H9 (cell line): ENCODE results near the gene TP73. TPM values are rescaled to one million over a fixed set of nuclear protein-coding genes. Genes with fewer than 3 reads are reported as not detected.

ENCODE experiments used
- DNase-seq: peaks from one replicate; pipeline ENCODE4 v3.0.0-alpha.2; 2017
- H2AFZ ChIP-seq: one replicate; pipeline ENCODE4 v1.6.1; 2013; ENCODE audit warnings: mild to moderate bottlenecking, low read length, control low read depth, moderate library complexity
- H2AK5ac ChIP-seq: 2 replicates; pipeline ENCODE4 v1.6.1; 2013; ENCODE audit warnings: low read length, control low read depth, mixed read lengths; ENCODE audit not compliant: insufficient read length
- H2BK120ac ChIP-seq: one replicate; pipeline ENCODE4 v1.6.1; 2013; ENCODE audit warnings: low read depth, mild to moderate bottlenecking, low read length, control low read depth, inconsistent platforms; ENCODE audit not compliant: poor library complexity, severe bottlenecking
- H2BK12ac ChIP-seq: 2 replicates; pipeline ENCODE4 v1.6.1; 2013; ENCODE audit warnings: low read length, control low read depth, mixed read lengths, low read depth; ENCODE audit not compliant: insufficient read length
- H2BK15ac ChIP-seq: 2 replicates; pipeline ENCODE4 v1.6.1; 2013; ENCODE audit warnings: low read depth, low read length, control low read depth
- H2BK20ac ChIP-seq: one replicate; pipeline ENCODE4 v1.6.1; 2013; ENCODE audit warnings: low read depth, mild to moderate bottlenecking, low read length, control low read depth, inconsistent platforms; ENCODE audit not compliant: poor library complexity, severe bottlenecking
- H2BK5ac ChIP-seq: 2 replicates; pipeline ENCODE4 v1.6.1; 2013; ENCODE audit warnings: low read length, control low read depth, mixed read lengths; ENCODE audit not compliant: insufficient read length
- H3K14ac ChIP-seq: 2 replicates; pipeline ENCODE4 v1.6.1; 2013; ENCODE audit warnings: low read length, control low read depth; ENCODE audit not compliant: insufficient read depth
- H3K18ac ChIP-seq: 2 replicates; pipeline ENCODE4 v1.6.1; 2013; ENCODE audit warnings: low read depth, mild to moderate bottlenecking, mixed read lengths, low read length, control low read depth; ENCODE audit not compliant: insufficient read length
- H3K23ac ChIP-seq: 2 replicates; pipeline ENCODE4 v1.6.1; 2013; ENCODE audit warnings: low read length, control low read depth, mixed read lengths, low read depth; ENCODE audit not compliant: insufficient read length
- H3K23me2 ChIP-seq: 2 replicates; pipeline ENCODE4 v1.6.1; 2013; ENCODE audit warnings: low read depth, mild to moderate bottlenecking, mixed read lengths, low read length, control low read depth; ENCODE audit not compliant: insufficient read length, poor library complexity, severe bottlenecking
- H3K27ac ChIP-seq: 2 replicates; pipeline ENCODE4 v1.5.1; 2013; ENCODE audit warnings: low read length, control low read depth, mixed read lengths, low read depth; ENCODE audit not compliant: insufficient read length
- H3K27me3 ChIP-seq: 2 replicates; pipeline ENCODE4 v1.6.1; 2013; ENCODE audit warnings: low read length, control low read depth, inconsistent platforms; ENCODE audit not compliant: insufficient read depth
- H3K4ac ChIP-seq: 2 replicates; pipeline ENCODE4 v1.6.1; 2013; ENCODE audit warnings: low read depth, mild to moderate bottlenecking, control low read depth, inconsistent platforms, low read length, moderate library complexity
- H3K4me1 ChIP-seq: 2 replicates; pipeline ENCODE4 v1.6.1; 2013; ENCODE audit warnings: low read length, control low read depth, inconsistent platforms; ENCODE audit not compliant: insufficient read depth
- H3K4me2 ChIP-seq: 2 replicates; pipeline ENCODE4 v1.6.1; 2013; ENCODE audit warnings: low read length, control low read depth, mixed read lengths; ENCODE audit not compliant: insufficient read length, insufficient read depth
- H3K56ac ChIP-seq: 2 replicates; pipeline ENCODE4 v1.6.1; 2013; ENCODE audit warnings: low read depth, mild to moderate bottlenecking, mixed read lengths, low read length, control low read depth; ENCODE audit not compliant: insufficient read length
- H3K79me1 ChIP-seq: 2 replicates; pipeline ENCODE4 v1.6.1; 2013; ENCODE audit warnings: low read depth, mild to moderate bottlenecking, moderate library complexity, low read length, control low read depth, inconsistent platforms; ENCODE audit not compliant: insufficient read depth, poor library complexity, severe bottlenecking
- H3K79me2 ChIP-seq: 2 replicates; pipeline ENCODE4 v1.6.1; 2013; ENCODE audit warnings: low read length, control low read depth, inconsistent platforms; ENCODE audit not compliant: insufficient read depth
- H3K9ac ChIP-seq: 2 replicates; pipeline ENCODE4 v1.6.1; 2013; ENCODE audit warnings: low read length, control low read depth, mixed read lengths; ENCODE audit not compliant: insufficient read length; ENCODE audit errors: extremely low read depth
- H3K9me3 ChIP-seq: one replicate; pipeline ENCODE4 v1.6.1; 2013; ENCODE audit warnings: low read depth, low read length, inconsistent platforms; ENCODE audit not compliant: control insufficient read depth
- H3T11ph ChIP-seq: one replicate; pipeline ENCODE4 v1.6.1; 2013; ENCODE audit warnings: mild to moderate bottlenecking, low read length, control low read depth, inconsistent platforms
- H4K20me1 ChIP-seq: one replicate; pipeline ENCODE4 v1.6.1; 2013; ENCODE audit not compliant: control insufficient read depth, insufficient read length, insufficient read depth
- H4K5ac ChIP-seq: 2 replicates; pipeline ENCODE4 v1.6.1; 2013; ENCODE audit warnings: low read depth, mild to moderate bottlenecking, mixed read lengths, low read length, control low read depth; ENCODE audit not compliant: insufficient read length
- H4K8ac ChIP-seq: replicated peaks from 2 replicates; pipeline ENCODE4 v1.6.1; 2013; ENCODE audit warnings: low read length, control low read depth, mixed read lengths, low read depth; ENCODE audit not compliant: insufficient read length
- H4K91ac ChIP-seq: 2 replicates; pipeline ENCODE4 v1.6.1; 2013; ENCODE audit warnings: low read depth, mild to moderate bottlenecking, moderate library complexity, mixed read lengths, low read length, control low read depth; ENCODE audit not compliant: insufficient read length
- H3K27ac Mint-ChIP-seq, 3 experiments: 2 replicates in 2 of 3; 3 replicates in 1 of 3; pipeline ENCODE4 v1.8.0; 2020 to 2021; ENCODE audit warnings: mixed read lengths in 3 of 3, mild to moderate bottlenecking in 1 of 3, moderate library complexity in 1 of 3
- H3K27me3 Mint-ChIP-seq: 2 replicates; pipeline ENCODE4 v1.8.0; 2021; ENCODE audit warnings: low read depth, mild to moderate bottlenecking, moderate library complexity, mixed read lengths
- H3K36me3 Mint-ChIP-seq, 3 experiments: 2 replicates in 2 of 3; 3 replicates in 1 of 3; pipeline ENCODE4 v1.8.0; 2020 to 2021; ENCODE audit warnings: low read depth in 3 of 3, mixed read lengths in 3 of 3; ENCODE audit not compliant: insufficient read depth in 1 of 3
- H3K4me1 Mint-ChIP-seq, 2 experiments: 2 replicates each; pipeline ENCODE4 v1.8.0; 2020; ENCODE audit warnings: mixed read lengths in 2 of 2
- H3K4me3 Mint-ChIP-seq, 2 experiments: 2 replicates in 1 of 2; 3 replicates in 1 of 2; pipeline ENCODE4 v1.8.0; 2020 to 2021; ENCODE audit warnings: mild to moderate bottlenecking in 2 of 2, mixed read lengths in 2 of 2, moderate library complexity in 1 of 2
- H3K9me3 Mint-ChIP-seq, 2 experiments: 2 replicates in 1 of 2; 3 replicates in 1 of 2; pipeline ENCODE4 v1.8.0; 2020; ENCODE audit warnings: mild to moderate bottlenecking in 2 of 2, mixed read lengths in 2 of 2, moderate library complexity in 1 of 2
- CTCF ChIP-seq: fragments of 200-600 bp; sonication (generic); conservative IDR thresholded peaks from 3 replicates; pipeline ENCODE4 v1.8.0; 2021; ENCODE audit warnings: antibody characterized with exemption, mild to moderate bottlenecking
- WGBS: extraction: QIAGEN DNeasy Blood & Tissue Kit; methylation state at CpG from one replicate; pipeline ENCODE4 v1.1.7; 2013; ENCODE audit warnings: missing lambda C conversion rate, low lambda C conversion rate, mixed read lengths; ENCODE audit not compliant: insufficient read length; ENCODE audit errors: extremely low coverage; 5-methylcytosine and 5-hydroxymethylcytosine counted together
- total RNA-seq: library from RNA; stranded (reverse); gene quantifications from 2 replicates; pipeline ENCODE4 v1.2.1, GENCODE V29; 2021

TP73 gene
- total RNA-seq, 1 experiment from 2014 or later: 4.7 TPM

- no peaks in the 10 kb centered on the region for H4K20me1 ChIP-seq
- no peak overlapping the region for H3K9ac ChIP-seq
- H2AFZ ChIP-seq: no peak overlapping the region
- TF ChIP-seq CTCF: no peak
- no peak overlapping the region for H3K27ac ChIP-seq
- H2BK5ac ChIP-seq: no peak overlapping the region
- H3K4me2 ChIP-seq: no peak overlapping the region
- H4K5ac ChIP-seq: no peak overlapping the region
- H2BK120ac ChIP-seq: no peak overlapping the region
- Mint-ChIP-seq H3K36me3 (peaks cover 6 to 18% (median 10%) of the 10 kb centered on the region in 3 experiments; a peak in 5 of 7 replicates), H3K27me3 (peaks cover 2% of the 10 kb centered on the region; the same call in 1 of the 2 replicates), H3K27ac (no peak overlapping the region), H3K4me1 (peaks cover 0 to 13% of the 10 kb centered on the region in 2 experiments; a peak in 2 of 4 replicates), H3K4me3 (no peak overlapping the region), H3K9me3 (no peaks in the 10 kb centered on the region)
- no peaks in the 10 kb centered on the region for H3K79me1 ChIP-seq
- no CpG with 5 or more reads among the region's 29 CpGs for WGBS
- no peak overlapping the region for H3K4ac ChIP-seq
- no peak overlapping the region for H4K91ac ChIP-seq
- no peak for DNase-seq
- H3K27me3 ChIP-seq: no peaks in the 10 kb centered on the region; the same call in 1 of the 2 replicates
- H2AK5ac ChIP-seq: no peak overlapping the region
- no peaks in the 10 kb centered on the region for H3K79me2 ChIP-seq
- no peaks in the 10 kb centered on the region for H3K9me3 ChIP-seq
- no peaks in the 10 kb centered on the region for H3K4me1 ChIP-seq
- H4K8ac ChIP-seq: no peak overlapping the region
- no peak overlapping the region for H3K23ac ChIP-seq
- H3K14ac ChIP-seq: no peak overlapping the region; the same call in 1 of the 2 replicates
- H2BK20ac ChIP-seq: no peak overlapping the region
- H3K23me2 ChIP-seq: no peaks in the 10 kb centered on the region
- no peak overlapping the region for H3K18ac ChIP-seq
- H3T11ph ChIP-seq: no peak overlapping the region
- no peak overlapping the region for H3K56ac ChIP-seq
- H2BK12ac ChIP-seq: no peak overlapping the region
- H2BK15ac ChIP-seq: no peak overlapping the region
Observed at GRCh38 chr1:3733094-3733882, 81.0 kb downstream of the TP73 start.
